CD4-positive, alpha-beta T cell (primary cell): Measurements from ENCODE around the gene REEP5. TPM values are rescaled to one million over a fixed set of nuclear protein-coding genes. Genes with fewer than 3 reads are reported as not detected.

Source experiments
- ATAC-seq: fragments of 200-7000 bp; cut with Tn5 transposase; one replicate; pipeline ENCODE4 v1.10.0; 2022; ENCODE audit warnings: mild to moderate bottlenecking; ENCODE audit not compliant: poor library complexity
- CTCF ChIA-PET: fragments of 350-600 bp; sonication (Branson Sonifier 250); formaldehyde crosslinking; loops from one replicate; lab custom pipeline; 2021; ENCODE audit warnings: antibody characterized with exemption, inconsistent platforms; lab: Charles Lee
- POLR2A ChIA-PET: fragments of 350-600 bp; sonication (Branson Sonifier 250); formaldehyde crosslinking; loops from one replicate; lab custom pipeline; 2021; ENCODE audit warnings: antibody characterized with exemption, inconsistent platforms; lab: Charles Lee
- DNase-seq, 14 experiments: peaks; one replicate each; pipeline ENCODE4 v3.0.0-alpha.2; 2013 to 2020; ENCODE audit warnings: mixed read lengths in 2 of 14
- H3K27ac ChIP-seq, 2 donors: one replicate each; pipeline versions ENCODE4 v1.5.1 to v1.7.0; 2013; ENCODE audit warnings: low read length in 2 of 2, low read depth in 1 of 2, mild to moderate bottlenecking in 1 of 2
- H3K27me3 ChIP-seq, 2 experiments: 1 replicate in 1 of 2; 2 replicates in 1 of 2; pipeline versions ENCODE4 v1.6.1 to v1.7.0; 2013; ENCODE audit warnings: low read length in 2 of 2, control low read depth in 1 of 2, mild to moderate bottlenecking in 1 of 2, moderate library complexity in 1 of 2; ENCODE audit not compliant: insufficient read depth in 2 of 2, control insufficient read depth in 1 of 2
- H3K36me3 ChIP-seq: one replicate; pipeline ENCODE4 v1.6.1; 2013; ENCODE audit warnings: low read length, control low read depth; ENCODE audit not compliant: insufficient read depth
- H3K4me1 ChIP-seq: one replicate; pipeline ENCODE4 v1.6.1; 2013; ENCODE audit warnings: low read length, control low read depth; ENCODE audit not compliant: insufficient read depth
- H3K4me3 ChIP-seq: one replicate; pipeline ENCODE4 v1.5.1; 2013; ENCODE audit warnings: mild to moderate bottlenecking, low read length, moderate library complexity
- H3K9me3 ChIP-seq, 2 experiments: 1 replicate in 1 of 2; 2 replicates in 1 of 2; pipeline versions ENCODE4 v1.6.1 to v1.7.0; 2013; ENCODE audit warnings: low read length in 2 of 2, mild to moderate bottlenecking in 2 of 2, control low read depth in 1 of 2, moderate library complexity in 1 of 2; ENCODE audit not compliant: control insufficient read depth in 1 of 2, insufficient read depth in 1 of 2
- H3K27ac Mint-ChIP-seq: one replicate; pipeline ENCODE4 v1.8.0; 2020; ENCODE audit warnings: mixed read lengths
- H3K27me3 Mint-ChIP-seq: one replicate; pipeline ENCODE4 v1.8.0; 2021; ENCODE audit warnings: mixed read lengths
- H3K36me3 Mint-ChIP-seq: one replicate; pipeline ENCODE4 v1.8.0; 2021; ENCODE audit warnings: low read depth, mixed read lengths
- H3K4me1 Mint-ChIP-seq: one replicate; pipeline ENCODE4 v1.8.0; 2021; ENCODE audit warnings: low read depth, mixed read lengths
- H3K4me3 Mint-ChIP-seq: one replicate; pipeline ENCODE4 v1.8.0; 2020; ENCODE audit warnings: mild to moderate bottlenecking, mixed read lengths
- H3K9me3 Mint-ChIP-seq: one replicate; pipeline ENCODE4 v1.8.0; 2020; ENCODE audit warnings: mixed read lengths
- CTCF ChIP-seq: fragments of 200-600 bp; IDR thresholded peaks from one replicate; pipeline ENCODE4 v1.8.0; 2022; ENCODE audit warnings: antibody characterized with exemption, mild to moderate bottlenecking
- intact Hi-C, 2 experiments: fragments of 100-400 bp; cut with DNase I in 1 of 2; cut with micrococcal nuclease in 1 of 2; formaldehyde crosslinking; loops; one replicate each; pipeline versions ENCODE4 v1.15.1 to v1.9.0; 2023 to 2025; cut with DNase I, micrococcal nuclease
- total RNA-seq, 174 experiments: library from RNA in 2 of 174; stranded (reverse) in 2 of 174; gene quantifications; one replicate each; pipeline ENCODE4 v1.2.3 and lab custom pipeline; 2021 to 2026

REEP5 gene
- total RNA-seq, 2 experiments from 2014 or later, result 25.3 to 26.6 TPM

- POLR2A ChIA-PET, result no interaction called here
- intact Hi-C loops, result no loop called here
- CTCF ChIA-PET, result interaction anchor here (1.0 kb wide), 1 partner anchor 66 kb away, joined by 5 read pairs; no protein-coding TSS in a partner anchor
- no peak for TF ChIP-seq CTCF
- H3K27ac ChIP-seq, result no peak overlapping the region
- no peak for ATAC-seq
- peaks cover 48% of the 10 kb centered on the region for H3K36me3 ChIP-seq
- Mint-ChIP-seq H3K36me3 (peaks cover 83% of the 10 kb centered on the region), H3K4me1 (peaks cover 73% of the 10 kb centered on the region), H3K27ac (no peak overlapping the region), H3K4me3 (no peak overlapping the region), H3K9me3 (no peaks in the 10 kb centered on the region), H3K27me3 (no peaks in the 10 kb centered on the region)
- H3K4me1 ChIP-seq, result peaks cover 29% of the 10 kb centered on the region
- DNase-seq, result no peak
- H3K4me3 ChIP-seq, result no peak overlapping the region
- no peaks in the 10 kb centered on the region for H3K27me3 ChIP-seq
- no peaks in the 10 kb centered on the region for H3K9me3 ChIP-seq
Measured at GRCh38 chr5:112914584-112914983, 7.4 kb downstream of the REEP5 start.

GRCh38 chr5:112910529-112910928, 11.5 kb downstream of the REEP5 start:
- Histone ChIP-seq H3K4me3 (no peak overlapping the region), H3K27me3 (no peaks in the 10 kb centered on the region), H3K4me1 (peaks cover 11% of the 10 kb centered on the region), H3K36me3 (peaks cover 40% of the 10 kb centered on the region), H3K9me3 (no peaks in the 10 kb centered on the region), H3K27ac (no peak overlapping the region)
- DNase-seq (no peak), ATAC-seq (no peak)
- Mint-ChIP-seq H3K4me1 (peaks cover 50% of the 10 kb centered on the region), H3K27ac (no peak overlapping the region), H3K9me3 (no peaks in the 10 kb centered on the region), H3K36me3 (peaks cover 73% of the 10 kb centered on the region), H3K4me3 (no peak overlapping the region), H3K27me3 (no peaks in the 10 kb centered on the region)
- ChIA-PET CTCF (interaction anchor here (1.2 to 2.0 kb wide), 2 partner anchors 11 to 62 kb away, joined by 4 to 9 read pairs; partner anchors contain the start of gene REEP5), POLR2A (no interaction called here)
- no peak for TF ChIP-seq CTCF
- intact Hi-C loops, result no loop called here

- DNase-seq, result no peak
- Mint-ChIP-seq H3K27me3 (no peaks in the 10 kb centered on the region), H3K36me3 (peaks cover 64% of the 10 kb centered on the region), H3K4me3 (no peak overlapping the region), H3K4me1 (peaks cover 36% of the 10 kb centered on the region), H3K9me3 (no peaks in the 10 kb centered on the region), H3K27ac (peak overlapping the region; percentile 14)
- H3K4me1 ChIP-seq, result peaks cover 11% of the 10 kb centered on the region
- TF ChIP-seq CTCF, result no peak
- ATAC-seq, result no peak
- CTCF ChIA-PET, result no interaction called here
- POLR2A ChIA-PET, result no interaction called here
- H3K27me3 ChIP-seq, result no peaks in the 10 kb centered on the region
- H3K9me3 ChIP-seq, result no peaks in the 10 kb centered on the region
- H3K4me3 ChIP-seq, result no peak overlapping the region
- H3K36me3 ChIP-seq, result peaks cover 40% of the 10 kb centered on the region
- no peak overlapping the region for H3K27ac ChIP-seq
- intact Hi-C loops, result no loop called here
Measured at GRCh38 chr5:112908854-112909253, 13.2 kb downstream of the REEP5 start.
